ENCODE measurements around the gene DAAM1.

The DAAM1 gene

GRCh38 chr14:59229653-59230406 lies 41.4 kb downstream of the DAAM1 start:
- H3K9me3 ChIP-seq (ENCODE audit: control insufficient read depth, low read length): no peaks in the 10 kb centered on the region
- H3K9ac ChIP-seq (ENCODE audit: low read length): no peak overlapping the region
- no peak overlapping the region for H3K4me3 ChIP-seq (ENCODE audit: low read length)
- no peaks in the 10 kb centered on the region for H3K36me3 ChIP-seq (ENCODE audit: control insufficient read depth, insufficient read depth, low read length)
- no peaks in the 10 kb centered on the region for H3K4me1 ChIP-seq (ENCODE audit: control insufficient read depth, insufficient read depth, low read length)
- H3K27me3 ChIP-seq (ENCODE audit: control insufficient read depth, insufficient read depth, low read length): no peaks in the 10 kb centered on the region

GRCh38 chr14:59236195-59236594 lies 47.7 kb downstream of the DAAM1 start:
- Histone ChIP-seq H3K9me3 (ENCODE audit: control insufficient read depth, low read length) (no peaks in the 10 kb centered on the region), H3K4me3 (ENCODE audit: low read length) (no peak overlapping the region), H3K36me3 (ENCODE audit: control insufficient read depth, insufficient read depth, low read length) (no peaks in the 10 kb centered on the region), H3K27me3 (ENCODE audit: control insufficient read depth, insufficient read depth, low read length) (no peaks in the 10 kb centered on the region), H3K4me1 (ENCODE audit: control insufficient read depth, insufficient read depth, low read length) (no peaks in the 10 kb centered on the region), H3K9ac (ENCODE audit: low read length) (no peak overlapping the region)

GRCh38 chr14:59238216-59238615 lies 49.7 kb downstream of the DAAM1 start:
- no peak overlapping the region for H3K9ac ChIP-seq (ENCODE audit: low read length)
- no peaks in the 10 kb centered on the region for H3K4me1 ChIP-seq (ENCODE audit: control insufficient read depth, insufficient read depth, low read length)
- no peaks in the 10 kb centered on the region for H3K36me3 ChIP-seq (ENCODE audit: control insufficient read depth, insufficient read depth, low read length)
- H3K27me3 ChIP-seq (ENCODE audit: control insufficient read depth, insufficient read depth, low read length): no peaks in the 10 kb centered on the region
- H3K4me3 ChIP-seq (ENCODE audit: low read length): no peak overlapping the region
- no peaks in the 10 kb centered on the region for H3K9me3 ChIP-seq (ENCODE audit: control insufficient read depth, low read length)

- Histone ChIP-seq H3K9me3 (ENCODE audit: control insufficient read depth, low read length) (no peaks in the 10 kb centered on the region), H3K4me1 (ENCODE audit: control insufficient read depth, insufficient read depth, low read length) (no peaks in the 10 kb centered on the region)
Observed at GRCh38 chr14:59239022-59239421, 50.6 kb downstream of the DAAM1 start.

GRCh38 chr14:59240356-59240755 lies 51.9 kb downstream of the DAAM1 start:
- H3K4me1 ChIP-seq (ENCODE audit: control insufficient read depth, insufficient read depth, low read length): no peaks in the 10 kb centered on the region

More at GRCh38 chr14:59239022-59239421, 50.6 kb downstream of the DAAM1 start:
- Histone ChIP-seq H3K27me3 (ENCODE audit: control insufficient read depth, insufficient read depth, low read length) (no peaks in the 10 kb centered on the region), H3K36me3 (ENCODE audit: control insufficient read depth, insufficient read depth, low read length) (no peaks in the 10 kb centered on the region), H3K4me3 (ENCODE audit: low read length) (no peak overlapping the region), H3K9ac (ENCODE audit: low read length) (no peak overlapping the region)

GRCh38 chr14:59241121-59241520 lies 52.7 kb downstream of the DAAM1 start:
- Histone ChIP-seq H3K4me3 (ENCODE audit: low read length) (no peak overlapping the region), H3K36me3 (ENCODE audit: control insufficient read depth, insufficient read depth, low read length) (no peaks in the 10 kb centered on the region), H3K9ac (ENCODE audit: low read length) (no peak overlapping the region), H3K9me3 (ENCODE audit: control insufficient read depth, low read length) (no peaks in the 10 kb centered on the region), H3K27me3 (ENCODE audit: control insufficient read depth, insufficient read depth, low read length) (no peaks in the 10 kb centered on the region), H3K4me1 (ENCODE audit: control insufficient read depth, insufficient read depth, low read length) (no peaks in the 10 kb centered on the region)

More at GRCh38 chr14:59240356-59240755, 51.9 kb downstream of the DAAM1 start:
- no peaks in the 10 kb centered on the region for H3K27me3 ChIP-seq (ENCODE audit: control insufficient read depth, insufficient read depth, low read length)
- H3K36me3 ChIP-seq (ENCODE audit: control insufficient read depth, insufficient read depth, low read length): no peaks in the 10 kb centered on the region
- no peak overlapping the region for H3K4me3 ChIP-seq (ENCODE audit: low read length)
- no peak overlapping the region for H3K9ac ChIP-seq (ENCODE audit: low read length)
- H3K9me3 ChIP-seq (ENCODE audit: control insufficient read depth, low read length): no peaks in the 10 kb centered on the region

GRCh38 chr14:59243174-59243573 lies 54.7 kb downstream of the DAAM1 start:
- H3K4me1 ChIP-seq (ENCODE audit: control insufficient read depth, insufficient read depth, low read length): no peaks in the 10 kb centered on the region
- H3K4me3 ChIP-seq (ENCODE audit: low read length): no peak overlapping the region
- H3K9me3 ChIP-seq (ENCODE audit: control insufficient read depth, low read length): no peaks in the 10 kb centered on the region
- no peak overlapping the region for H3K9ac ChIP-seq (ENCODE audit: low read length)
- H3K36me3 ChIP-seq (ENCODE audit: control insufficient read depth, insufficient read depth, low read length): no peaks in the 10 kb centered on the region
- H3K27me3 ChIP-seq (ENCODE audit: control insufficient read depth, insufficient read depth, low read length): no peaks in the 10 kb centered on the region

GRCh38 chr14:59244581-59244980 lies 56.1 kb downstream of the DAAM1 start:
- Histone ChIP-seq H3K4me3 (ENCODE audit: low read length) (no peak overlapping the region), H3K4me1 (ENCODE audit: control insufficient read depth, insufficient read depth, low read length) (no peaks in the 10 kb centered on the region), H3K9me3 (ENCODE audit: control insufficient read depth, low read length) (no peaks in the 10 kb centered on the region), H3K9ac (ENCODE audit: low read length) (no peak overlapping the region), H3K27me3 (ENCODE audit: control insufficient read depth, insufficient read depth, low read length) (no peaks in the 10 kb centered on the region), H3K36me3 (ENCODE audit: control insufficient read depth, insufficient read depth, low read length) (no peaks in the 10 kb centered on the region)

GRCh38 chr14:59245809-59246295 lies 57.4 kb downstream of the DAAM1 start:
- Histone ChIP-seq H3K9me3 (ENCODE audit: control insufficient read depth, low read length) (no peaks in the 10 kb centered on the region), H3K4me1 (ENCODE audit: control insufficient read depth, insufficient read depth, low read length) (no peaks in the 10 kb centered on the region), H3K4me3 (ENCODE audit: low read length) (no peak overlapping the region), H3K36me3 (ENCODE audit: control insufficient read depth, insufficient read depth, low read length) (no peaks in the 10 kb centered on the region), H3K27me3 (ENCODE audit: control insufficient read depth, insufficient read depth, low read length) (no peaks in the 10 kb centered on the region), H3K9ac (ENCODE audit: low read length) (no peak overlapping the region)

GRCh38 chr14:59246566-59246965 lies 58.1 kb downstream of the DAAM1 start:
- Histone ChIP-seq H3K9me3 (ENCODE audit: control insufficient read depth, low read length) (no peaks in the 10 kb centered on the region), H3K27me3 (ENCODE audit: control insufficient read depth, insufficient read depth, low read length) (no peaks in the 10 kb centered on the region), H3K4me1 (ENCODE audit: control insufficient read depth, insufficient read depth, low read length) (no peaks in the 10 kb centered on the region), H3K9ac (ENCODE audit: low read length) (no peak overlapping the region), H3K4me3 (ENCODE audit: low read length) (no peak overlapping the region), H3K36me3 (ENCODE audit: control insufficient read depth, insufficient read depth, low read length) (no peaks in the 10 kb centered on the region)

- Histone ChIP-seq H3K4me1 (ENCODE audit: control insufficient read depth, insufficient read depth, low read length) (no peaks in the 10 kb centered on the region), H3K4me3 (ENCODE audit: low read length) (no peak overlapping the region), H3K9ac (ENCODE audit: low read length) (no peak overlapping the region), H3K9me3 (ENCODE audit: control insufficient read depth, low read length) (no peaks in the 10 kb centered on the region), H3K36me3 (ENCODE audit: control insufficient read depth, insufficient read depth, low read length) (no peaks in the 10 kb centered on the region), H3K27me3 (ENCODE audit: control insufficient read depth, insufficient read depth, low read length) (no peaks in the 10 kb centered on the region)
Observed at GRCh38 chr14:59247801-59248584, 59.5 kb downstream of the DAAM1 start.

GRCh38 chr14:59249029-59249428 lies 60.6 kb downstream of the DAAM1 start:
- Histone ChIP-seq H3K4me3 (ENCODE audit: low read length) (no peak overlapping the region), H3K4me1 (ENCODE audit: control insufficient read depth, insufficient read depth, low read length) (peaks cover 7% of the 10 kb centered on the region), H3K27me3 (ENCODE audit: control insufficient read depth, insufficient read depth, low read length) (no peaks in the 10 kb centered on the region), H3K36me3 (ENCODE audit: control insufficient read depth, insufficient read depth, low read length) (no peaks in the 10 kb centered on the region), H3K9me3 (ENCODE audit: control insufficient read depth, low read length) (no peaks in the 10 kb centered on the region), H3K9ac (ENCODE audit: low read length) (no peak overlapping the region)
